ENCODE measurements around the gene IL27RA.

IL27RA gene

GRCh38 chr19:14002571-14003250 lies 28.9 kb upstream of the IL27RA start:
- no peak overlapping the region for H3K4me3 ChIP-seq (ENCODE audit: low read depth, low read length)
- no peak for DNase-seq (ENCODE audit: low read depth)
- TF ChIP-seq MAX (IDR thresholded peaks at IDR 0.05; ENCODE audit: low read depth, low read length) (no peak), CTCF (IDR thresholded peaks at IDR 0.05; ENCODE audit: low read depth, low read length) (no peak), POLR2A (IDR thresholded peaks at IDR 0.05; ENCODE audit: extremely low read depth, insufficient read length) (no peak), MYC (IDR thresholded peaks at IDR 0.05; ENCODE audit: low read depth, low read length) (no peak)

GRCh38 chr19:14003251-14004055 lies 28.1 kb upstream of the IL27RA start:
- DNase-seq (ENCODE audit: low read depth), result no peak
- H3K4me3 ChIP-seq (ENCODE audit: low read depth, low read length), result no peak overlapping the region
- TF ChIP-seq MYC (IDR thresholded peaks at IDR 0.05; ENCODE audit: low read depth, low read length) (no peak), MAX (IDR thresholded peaks at IDR 0.05; ENCODE audit: low read depth, low read length) (no peak), POLR2A (IDR thresholded peaks at IDR 0.05; ENCODE audit: extremely low read depth, insufficient read length) (no peak), CTCF (IDR thresholded peaks at IDR 0.05; ENCODE audit: low read depth, low read length) (no peak)

GRCh38 chr19:14004619-14005348 lies 26.8 kb upstream of the IL27RA start:
- peak overlapping the region; percentile 68 for H3K4me3 ChIP-seq (ENCODE audit: low read depth, low read length)
- peak; percentile 60 for DNase-seq (ENCODE audit: low read depth)
- TF ChIP-seq MAX (IDR thresholded peaks at IDR 0.05; ENCODE audit: low read depth, low read length), result peak; percentile 90
- TF ChIP-seq CTCF (IDR thresholded peaks at IDR 0.05; ENCODE audit: low read depth, low read length), result no peak

- peak overlapping the region; percentile 70 for H3K4me3 ChIP-seq (ENCODE audit: low read depth, low read length)
- TF ChIP-seq CTCF (IDR thresholded peaks at IDR 0.05; ENCODE audit: low read depth, low read length) (no peak), MAX (IDR thresholded peaks at IDR 0.05; ENCODE audit: low read depth, low read length) (no peak), POLR2A (IDR thresholded peaks at IDR 0.05; ENCODE audit: extremely low read depth, insufficient read length) (peak; percentile 29), MYC (IDR thresholded peaks at IDR 0.05; ENCODE audit: low read depth, low read length) (no peak)
- DNase-seq (ENCODE audit: low read depth), result peak; percentile 89
These were observed 26.0 kb upstream of the IL27RA start for GRCh38 chr19:14005349-14006084.

GRCh38 chr19:14006085-14006765 lies 25.3 kb upstream of the IL27RA start, which contains the start of gene RFX1:
Gene RFX1 (minus strand): TSS chr19:14006320. CDS start chr19:13993843, 12,477 bp downstream.
- peak within 1 kb of the TSS; percentile 70 for H3K4me3 ChIP-seq (ENCODE audit: low read depth, low read length)
- TF ChIP-seq POLR2A (IDR thresholded peaks at IDR 0.05; ENCODE audit: extremely low read depth, insufficient read length), result no peak
- TF ChIP-seq MYC (IDR thresholded peaks at IDR 0.05; ENCODE audit: low read depth, low read length), result no peak
- no peak for TF ChIP-seq CTCF (IDR thresholded peaks at IDR 0.05; ENCODE audit: low read depth, low read length)
- no peak for TF ChIP-seq MAX (IDR thresholded peaks at IDR 0.05; ENCODE audit: low read depth, low read length)
- peak; percentile 99 for DNase-seq (ENCODE audit: low read depth)
